GM19238 (cell line): Measurements from ENCODE around the gene HS6ST3.

Experiments
- DNase-seq: peaks from one replicate; pipeline ENCODE4 v3.0.0; 2011; ENCODE audit warnings: low spot score; ENCODE audit not compliant: insufficient read length

The HS6ST3 gene

DNA sequence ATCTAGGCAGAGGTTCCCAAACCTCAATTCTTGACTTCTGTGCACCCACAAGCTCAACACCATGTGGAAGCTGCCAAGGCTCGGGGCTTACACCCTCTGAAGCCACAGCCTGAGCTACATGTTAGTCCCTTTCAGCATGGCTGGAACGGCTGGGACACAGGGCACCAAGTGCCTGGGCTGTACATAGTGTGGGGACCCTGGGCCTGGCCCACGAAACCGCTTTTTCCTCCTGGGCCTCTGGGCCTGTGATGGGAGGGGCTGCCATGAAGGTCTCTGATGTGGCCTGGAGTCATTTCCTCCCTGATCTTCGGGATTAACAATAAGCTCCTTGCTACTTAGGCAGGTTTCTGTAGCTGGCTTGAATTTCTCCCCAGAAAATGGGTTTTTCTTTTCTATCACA lies 108.1 kb downstream of the HS6ST3 start:
- DNase-seq, result no peak

DNA sequence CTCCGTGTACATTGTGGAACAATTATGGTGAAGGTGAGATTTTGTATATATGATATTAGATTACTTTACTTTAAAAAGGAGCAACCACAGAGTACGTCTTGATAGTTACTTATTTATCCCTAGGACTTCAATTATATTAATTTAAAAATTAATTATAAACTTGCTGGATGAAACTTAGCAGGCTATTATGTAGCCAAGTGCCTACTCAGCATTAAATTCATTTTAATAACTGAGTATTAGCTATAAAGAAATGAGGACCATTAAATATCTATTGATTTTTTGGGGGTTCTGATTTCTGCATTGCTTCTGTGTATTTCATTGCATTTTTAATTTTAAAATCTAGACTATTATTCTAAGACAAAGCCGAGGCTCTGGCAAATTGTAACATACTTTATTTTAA lies 109.4 kb downstream of the HS6ST3 start:
- DNase-seq, result no peak

DNA sequence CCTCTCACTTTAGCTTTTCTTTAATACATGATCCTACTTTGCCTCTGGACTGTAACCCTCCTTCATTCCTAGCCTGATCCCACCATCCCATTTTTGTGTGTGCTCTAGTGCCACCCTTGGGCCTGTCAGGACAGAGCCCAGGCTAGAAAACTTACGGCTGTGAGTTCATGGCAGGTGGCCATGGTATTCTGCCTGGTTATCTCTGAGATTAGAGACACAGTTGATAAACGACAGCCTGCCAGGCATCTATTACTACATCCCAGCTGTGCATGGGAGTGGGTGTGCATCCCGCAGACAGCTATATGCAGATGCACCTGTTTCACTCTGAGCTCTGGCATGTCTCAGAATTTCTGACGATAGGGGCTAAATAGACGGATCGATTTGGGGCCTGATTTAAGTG lies 110.9 kb downstream of the HS6ST3 start:
- no peak for DNase-seq

DNA sequence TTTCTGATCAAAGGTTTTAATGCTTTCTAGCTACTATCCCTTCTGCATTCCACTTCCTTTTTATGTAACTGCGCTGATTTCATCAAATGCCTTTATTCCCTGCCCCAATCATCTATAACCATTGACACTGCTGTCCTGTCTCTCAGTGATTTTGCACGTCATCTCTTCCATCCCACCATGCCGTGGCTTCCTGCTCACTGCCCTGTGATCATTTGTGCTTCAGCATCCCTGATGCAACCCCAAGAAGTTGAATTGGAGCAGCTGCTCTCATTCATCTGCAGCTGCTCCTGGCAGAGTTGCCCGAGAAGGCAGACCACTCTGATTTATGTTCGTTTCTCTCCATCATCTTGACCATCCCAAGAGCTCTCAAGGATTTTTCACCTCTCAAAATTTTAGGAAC lies 112.4 kb downstream of the HS6ST3 start:
- DNase-seq, result no peak

DNA sequence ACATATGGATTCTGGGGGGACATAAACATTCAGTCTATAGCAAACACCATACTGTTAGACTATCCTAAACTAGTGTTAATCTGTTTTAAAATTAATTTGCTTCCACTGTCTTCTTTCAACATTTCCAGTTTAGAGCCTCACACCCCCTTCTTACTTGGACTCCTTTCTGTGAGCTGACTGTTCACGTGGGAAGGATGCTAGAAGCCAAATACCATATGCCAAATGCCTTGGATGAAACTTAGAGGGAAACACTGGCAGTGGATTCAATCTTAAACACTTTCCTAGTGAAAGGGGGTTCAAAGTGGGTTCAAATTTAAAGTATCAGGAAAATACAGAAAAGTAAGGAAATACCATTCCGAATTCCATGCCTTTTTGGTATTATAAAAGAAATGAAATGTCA lies 113.6 kb downstream of the HS6ST3 start:
- DNase-seq, result no peak

DNA sequence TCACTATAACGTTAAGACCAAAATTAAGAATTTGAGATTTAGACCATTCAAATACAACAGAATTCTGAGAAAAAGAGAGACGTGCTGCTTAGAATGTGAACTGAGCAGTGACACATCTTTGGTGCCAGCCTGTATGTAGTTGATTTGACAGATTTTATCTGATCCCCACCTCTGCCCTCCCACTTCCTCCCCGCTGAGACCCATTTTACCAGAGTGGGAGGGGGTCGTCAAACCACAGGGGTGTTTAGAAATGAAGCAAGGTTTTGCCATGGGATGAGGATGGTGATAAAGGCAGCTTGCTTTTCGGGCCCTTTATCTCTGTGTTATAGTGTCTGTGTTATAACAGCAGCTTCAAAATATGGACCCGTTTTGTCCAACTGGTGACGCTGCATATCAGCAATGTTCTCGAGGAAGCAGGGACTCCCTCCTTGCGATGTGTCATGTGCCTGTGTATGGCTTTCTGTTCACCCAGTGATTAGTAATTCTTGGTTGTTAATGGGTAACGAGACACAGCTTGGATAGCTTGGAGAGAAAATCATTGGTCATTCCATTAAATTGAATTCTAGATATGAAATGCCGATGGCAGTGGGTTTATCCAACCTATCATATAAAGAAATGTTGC lies 125.0 kb downstream of the HS6ST3 start:
- DNase-seq, result no peak

DNA sequence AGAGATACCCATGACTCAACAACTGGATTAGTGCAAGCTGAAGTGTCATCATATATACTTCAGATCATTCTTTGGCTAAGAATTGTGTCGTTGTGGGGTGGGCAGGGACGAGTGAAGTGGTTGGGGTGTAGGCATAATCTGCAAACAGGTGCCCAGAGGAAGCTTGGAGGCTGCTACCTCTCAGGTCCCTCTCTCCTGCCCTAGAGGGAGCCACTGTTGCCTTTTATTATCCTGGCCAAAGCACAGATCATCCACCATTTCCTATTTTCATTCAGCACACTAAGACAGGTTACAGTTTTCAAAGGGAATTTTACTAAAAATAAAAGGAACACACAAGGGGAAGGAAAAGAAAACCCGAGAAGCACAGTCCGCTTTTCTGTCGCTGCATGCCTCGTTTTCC lies 126.6 kb downstream of the HS6ST3 start:
- no peak for DNase-seq

DNA sequence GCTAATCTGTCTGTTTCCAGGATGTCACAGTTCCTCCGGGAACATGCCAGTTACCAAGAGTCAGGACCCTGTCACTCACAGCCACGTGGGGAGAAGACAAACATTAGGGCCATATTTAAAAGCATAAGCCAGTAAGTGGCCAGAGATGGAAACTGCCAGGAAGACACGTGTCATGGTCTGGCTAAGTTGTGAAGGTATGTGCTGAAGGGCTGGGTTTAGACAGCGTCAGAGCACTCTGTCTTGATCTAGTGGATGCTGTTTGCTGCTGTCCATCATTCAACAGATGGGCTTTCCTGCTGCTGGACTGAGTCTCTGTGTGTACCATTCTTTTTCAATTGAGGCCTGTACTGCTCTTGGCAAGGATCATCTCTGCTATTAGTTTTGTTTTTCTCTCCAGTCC lies 128.6 kb downstream of the HS6ST3 start:
- DNase-seq, result no peak

DNA sequence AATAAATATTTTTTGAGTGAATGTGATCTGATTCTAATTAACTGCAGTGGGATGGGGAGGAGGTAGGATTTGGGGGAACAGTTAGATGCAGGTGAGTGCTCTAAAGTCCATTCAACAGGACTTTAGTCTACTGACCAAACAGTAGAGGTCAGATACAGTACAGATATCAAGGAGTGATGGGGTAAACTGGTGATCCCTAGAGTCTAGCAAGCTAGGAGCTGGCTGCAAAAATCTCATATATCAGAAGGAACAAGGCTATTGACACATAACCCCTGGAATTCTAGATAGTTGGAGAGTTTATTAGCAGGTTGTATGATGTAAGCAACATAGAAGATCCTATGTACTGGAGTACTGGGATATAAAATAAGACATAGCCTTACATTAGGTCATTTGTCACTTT lies 131.6 kb downstream of the HS6ST3 start:
- no peak for DNase-seq

DNA sequence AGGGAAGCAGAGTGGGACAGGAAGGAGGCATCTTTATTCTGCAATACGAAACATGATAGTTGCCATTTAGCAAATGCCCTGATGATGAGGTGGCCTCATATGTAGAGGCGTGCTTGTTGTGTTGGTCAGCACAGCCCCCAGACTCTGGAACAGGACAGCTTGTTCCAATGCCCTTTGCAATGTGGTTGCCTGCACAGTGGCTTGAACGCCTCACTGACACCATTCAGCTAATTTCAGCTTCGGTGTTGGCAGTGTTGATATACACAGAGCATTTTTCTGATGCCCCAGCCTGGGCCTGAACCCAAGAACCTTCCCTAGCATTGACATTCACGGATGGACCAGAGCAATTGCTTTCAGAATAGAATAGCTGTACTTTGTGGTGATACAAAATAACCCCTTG lies 133.3 kb downstream of the HS6ST3 start:
- no peak for DNase-seq

DNA sequence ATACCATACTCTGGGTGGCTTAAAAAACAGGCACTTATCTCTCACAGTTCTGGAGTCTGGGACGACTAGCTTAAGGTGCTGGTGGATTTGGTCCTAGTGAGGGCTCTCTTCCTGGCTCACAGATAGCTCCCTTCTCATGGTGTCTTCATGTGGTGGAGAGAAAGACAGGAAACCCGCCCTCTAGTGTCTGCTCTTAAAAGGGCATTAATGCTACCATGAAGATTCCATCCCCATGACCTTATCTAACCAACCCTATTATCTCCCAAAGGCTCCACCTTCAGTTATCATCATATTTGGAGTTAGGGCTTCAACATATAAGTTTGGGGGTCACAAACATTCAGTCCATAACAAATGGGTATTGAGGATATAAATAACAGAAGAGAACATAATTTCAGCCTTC lies 139.4 kb downstream of the HS6ST3 start:
- no peak for DNase-seq

DNA sequence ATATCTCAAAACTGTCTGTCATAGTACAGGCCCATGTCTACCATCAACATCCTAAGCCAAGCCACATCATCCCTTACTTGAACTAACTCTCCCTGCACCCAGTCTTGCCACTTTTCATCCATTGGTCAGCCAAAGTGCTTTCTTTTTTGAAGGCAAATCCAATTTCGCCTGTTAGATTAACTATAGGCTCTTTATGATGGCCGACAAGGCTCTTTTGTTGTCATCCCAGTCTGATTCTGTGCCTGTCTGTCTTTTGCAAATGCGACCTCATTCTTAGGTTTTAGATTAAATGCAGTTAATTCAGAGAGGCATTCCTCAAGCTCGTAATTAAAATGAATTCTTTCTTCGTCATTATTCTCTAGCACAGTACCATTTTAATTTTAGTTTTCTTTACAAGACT lies 148.3 kb downstream of the HS6ST3 start:
- no peak for DNase-seq

DNA sequence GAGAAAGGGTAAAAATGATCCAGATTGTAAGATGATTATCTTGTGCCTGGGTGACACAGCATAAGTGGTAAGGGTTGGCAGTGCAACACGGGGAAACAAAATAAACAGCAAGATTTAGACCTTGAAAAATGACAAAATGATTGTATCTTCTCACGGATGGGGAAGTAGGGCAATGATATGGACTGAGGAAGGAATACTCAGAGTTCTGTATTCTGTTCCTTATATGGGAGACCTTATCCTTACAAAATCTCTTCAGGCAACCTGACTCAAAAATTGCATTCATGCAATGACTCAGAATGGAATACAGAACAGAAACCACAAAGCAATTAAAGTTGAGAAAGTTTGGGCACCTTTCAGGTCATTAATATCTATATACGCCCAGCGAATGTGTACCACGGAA lies 149.0 kb downstream of the HS6ST3 start:
- DNase-seq, result no peak

DNA sequence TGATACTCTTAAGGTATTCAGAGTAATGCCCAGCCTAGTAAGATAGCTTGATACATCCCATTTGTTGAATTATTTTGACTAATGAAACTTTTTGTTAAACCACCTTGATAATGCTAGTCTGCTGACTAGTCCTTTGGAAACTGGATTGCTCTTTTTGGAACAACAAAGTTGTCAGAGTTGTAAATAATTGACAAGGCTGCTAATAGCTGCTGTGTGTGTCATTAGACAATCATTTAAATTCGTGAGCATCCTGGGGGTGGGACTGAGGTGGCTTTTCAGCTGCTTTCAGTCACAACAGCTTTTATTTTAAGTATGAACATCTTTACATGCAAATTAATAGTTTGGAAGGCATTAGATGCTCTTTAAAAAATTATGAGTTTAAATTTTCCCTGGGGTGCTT lies 153.5 kb downstream of the HS6ST3 start:
- no peak for DNase-seq

DNA sequence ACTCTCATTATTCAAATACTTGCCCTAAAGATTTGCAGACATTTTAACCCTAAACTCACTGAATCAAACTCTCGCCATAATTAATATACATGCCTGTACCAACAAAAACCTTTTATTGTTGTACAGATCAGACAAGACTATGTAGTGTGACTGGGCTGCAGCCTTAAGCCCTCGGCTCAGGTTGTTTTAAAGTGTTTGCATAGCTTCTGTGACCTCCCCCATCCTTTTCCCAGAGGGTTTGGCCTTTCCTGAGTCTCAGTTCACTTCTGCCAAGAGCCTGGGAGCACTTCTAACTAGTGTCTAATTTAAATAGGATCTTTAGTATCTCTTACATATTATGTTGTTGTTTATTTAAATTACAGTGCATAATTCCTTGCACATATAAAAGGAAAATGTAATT lies 158.2 kb downstream of the HS6ST3 start:
- no peak for DNase-seq

DNA sequence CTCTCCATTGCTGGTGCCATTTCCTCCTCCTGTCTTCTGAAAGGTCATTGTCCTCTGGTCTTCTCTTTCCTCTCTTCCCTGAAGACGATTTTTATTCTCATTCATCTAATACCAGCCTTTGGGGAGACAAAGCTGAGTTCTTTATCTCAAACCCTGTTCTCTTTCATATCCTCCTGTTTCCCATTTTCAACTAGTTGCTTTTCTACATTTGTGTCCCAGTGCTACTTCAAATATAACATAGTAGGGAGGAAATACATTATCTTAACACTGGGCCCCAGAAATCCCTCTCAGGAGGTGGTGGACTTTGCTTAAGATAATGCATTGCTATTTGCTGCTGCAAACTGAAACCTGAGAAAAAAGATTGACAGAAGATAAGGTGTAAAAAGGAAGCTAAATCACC lies 159.1 kb downstream of the HS6ST3 start:
- no peak for DNase-seq

DNA sequence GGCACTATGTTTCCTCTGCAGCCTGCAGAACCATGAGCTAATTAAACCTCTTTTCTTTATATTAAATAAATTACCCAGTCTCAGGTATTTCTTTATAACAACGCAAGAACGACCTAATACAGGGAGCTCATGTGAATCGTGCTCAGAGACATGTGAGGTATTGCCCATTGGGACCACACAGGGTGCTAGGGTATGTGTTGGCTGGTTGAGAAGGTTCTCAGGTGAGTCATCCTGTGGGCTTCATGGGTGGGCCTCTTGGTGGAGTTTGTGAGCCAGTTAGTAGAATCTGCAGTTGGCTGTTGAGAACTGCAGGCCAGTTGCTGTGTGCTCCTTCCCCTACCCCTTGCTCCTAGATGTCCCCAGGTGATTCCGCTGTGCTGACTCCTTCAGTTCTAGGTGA lies 163.0 kb downstream of the HS6ST3 start:
- DNase-seq, result no peak

DNA sequence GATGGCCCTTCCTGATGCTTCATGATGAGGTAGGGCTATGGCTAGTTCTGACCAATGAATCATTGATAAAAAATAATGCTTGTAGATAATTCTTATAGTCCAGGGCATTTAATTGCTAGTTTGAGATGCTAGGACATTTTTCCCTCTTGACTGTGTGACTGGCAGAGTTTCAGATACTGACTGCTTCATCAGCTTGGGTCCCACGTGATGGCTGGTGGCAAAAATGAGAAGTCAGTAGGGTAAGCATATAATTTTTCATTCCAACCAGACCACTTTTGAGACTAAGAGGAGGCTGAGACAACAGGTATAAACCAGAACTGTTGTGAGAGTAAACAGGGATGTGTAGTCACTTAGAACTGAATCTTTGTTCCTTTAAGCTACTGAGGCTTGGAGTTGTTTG lies 183.3 kb downstream of the HS6ST3 start:
- no peak for DNase-seq

DNA sequence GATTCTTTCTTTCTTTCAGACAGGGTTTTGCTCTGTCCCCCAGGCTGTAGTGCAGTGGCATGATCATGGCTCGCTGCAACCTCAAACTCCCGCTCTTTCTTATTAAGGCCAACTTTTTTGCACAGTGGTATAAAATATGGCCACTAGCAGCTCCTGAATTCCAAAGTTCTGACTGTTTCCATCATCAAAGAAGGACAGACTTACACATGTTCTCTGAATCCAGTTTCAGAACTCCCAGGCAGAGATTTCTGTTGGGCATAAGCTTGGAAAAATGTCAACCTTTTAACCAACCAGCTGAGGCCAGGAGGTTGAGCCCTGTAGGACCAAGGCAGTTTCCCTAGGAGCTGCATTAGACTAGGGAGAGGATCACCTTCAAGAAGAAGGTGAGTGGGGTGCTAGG lies 184.1 kb downstream of the HS6ST3 start:
- DNase-seq, result no peak

DNA sequence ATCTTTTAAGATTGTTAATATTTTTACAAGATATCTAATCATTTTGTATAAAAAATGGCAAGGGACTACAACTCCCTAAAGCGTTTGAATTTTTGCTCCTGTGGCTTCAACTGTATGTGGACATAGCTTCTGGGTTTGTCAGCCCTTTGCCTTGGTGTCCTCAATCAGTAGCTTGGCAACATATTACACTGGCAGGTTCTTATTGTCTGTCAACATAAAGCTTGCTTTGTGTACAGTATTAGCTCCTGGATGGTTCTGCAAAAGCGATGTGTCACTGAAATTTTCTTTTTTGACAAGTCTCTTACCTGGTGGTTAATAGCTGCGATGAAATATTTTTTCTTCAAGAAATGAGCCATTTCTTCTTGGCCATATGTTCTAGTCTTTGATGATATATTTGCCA lies 190.0 kb downstream of the HS6ST3 start:
- no peak for DNase-seq

DNA sequence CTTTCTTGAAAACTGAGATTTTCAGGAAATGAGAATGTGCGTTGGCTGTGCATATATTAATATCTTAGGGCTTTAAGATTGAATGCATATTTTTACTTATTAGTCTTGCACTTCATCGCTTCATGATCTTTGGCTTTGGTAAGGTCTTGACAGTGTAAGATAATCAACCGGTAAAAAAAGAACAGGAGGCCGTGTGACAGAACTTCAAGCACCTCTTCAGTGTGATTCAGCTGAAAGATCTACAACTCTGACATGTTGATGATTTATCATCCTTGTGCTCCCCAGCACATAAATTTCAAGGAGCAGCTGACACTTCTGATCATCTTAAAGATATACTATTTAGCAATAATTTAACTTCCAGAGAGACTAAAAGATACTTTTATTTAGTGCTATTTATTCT lies 195.1 kb downstream of the HS6ST3 start:
- no peak for DNase-seq

DNA sequence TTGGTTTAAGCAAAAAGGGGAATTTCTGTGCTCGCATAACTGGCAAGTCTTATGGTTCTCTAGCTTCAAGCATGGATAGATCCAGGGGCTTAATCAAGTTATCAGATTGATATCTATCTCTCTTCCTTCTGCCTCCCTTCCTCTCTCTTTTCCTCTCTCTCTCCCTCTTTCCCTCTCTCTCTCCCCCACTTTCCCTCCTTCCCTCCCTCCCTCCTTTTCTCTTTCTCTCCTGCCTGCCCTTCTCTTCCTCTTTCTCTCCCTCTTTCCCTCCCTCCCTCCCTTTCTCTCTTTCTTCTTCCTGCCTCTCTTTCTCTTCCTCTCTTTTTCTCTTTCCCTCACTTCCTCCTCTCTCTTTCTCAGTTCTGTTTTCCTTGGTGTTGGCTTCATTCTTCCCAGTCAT lies 195.8 kb downstream of the HS6ST3 start:
- DNase-seq, result no peak

DNA sequence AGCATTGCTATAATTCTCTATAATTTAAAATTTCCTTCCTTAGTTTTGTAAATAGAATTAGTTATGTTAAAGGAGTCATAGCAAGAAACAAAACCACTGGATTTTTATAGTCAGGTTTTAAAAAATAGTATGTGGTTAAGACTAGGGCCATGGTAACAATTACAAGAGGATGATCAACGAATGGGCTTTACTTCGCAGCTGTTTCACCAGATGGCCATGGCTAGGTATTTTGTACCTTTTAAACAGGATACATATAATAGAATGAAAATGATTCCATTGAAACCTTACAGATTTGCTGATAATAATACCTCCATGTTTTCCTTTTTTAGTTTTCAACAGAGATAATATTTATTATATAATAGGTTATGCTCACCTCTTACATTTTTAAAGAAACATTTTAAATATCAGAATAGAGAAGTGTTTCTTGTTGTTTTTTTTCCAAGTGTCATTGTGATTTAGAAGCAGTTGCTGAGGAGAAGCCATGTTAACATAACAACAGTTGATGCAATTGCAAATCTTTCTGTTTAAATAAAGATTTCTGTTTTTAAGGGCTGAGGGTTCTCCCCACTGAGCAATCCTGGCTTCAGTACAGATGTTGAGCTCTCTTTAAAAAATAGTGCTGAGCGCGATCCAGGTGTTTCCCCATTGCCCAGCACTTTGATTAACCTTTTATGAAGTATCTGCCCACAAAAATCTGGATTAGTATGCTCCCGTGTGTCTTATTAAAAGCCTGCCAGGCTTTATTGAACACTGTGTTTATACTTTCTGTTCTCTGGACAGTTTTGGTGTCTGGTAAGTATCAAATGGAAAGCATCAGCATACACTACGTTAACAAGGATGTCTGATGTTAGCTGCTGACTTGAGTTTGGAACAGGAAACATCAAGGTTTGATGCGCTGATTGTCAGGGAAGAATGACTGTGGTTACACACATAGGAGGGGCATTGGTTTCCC lies 205.3 kb downstream of the HS6ST3 start:
- DNase-seq, result no peak
